HepG2 (cell line): ENCODE data around the gene USP10. TPM values are rescaled to one million over a fixed set of nuclear protein-coding genes. Genes with fewer than 3 reads are reported as not detected.
A peak's percentile ranks its signal among the peaks of the same experiment; 100 is the strongest.

Experiments
- ATAC-seq: fragments of 200-7000 bp; cut with Tn5 transposase; 3 replicates; pipeline ENCODE4 v1.9.1; 2020; ENCODE audit warnings: mild to moderate bottlenecking, moderate library complexity
- BruUV-seq: library from RNA; stranded (reverse); fragments of 400-500 nt; replicated peaks from 2 replicates; lab custom pipeline; 2021; lab: Mats Ljungman, UMichigan
- CTCF ChIA-PET: fragments of 300-600 bp; formaldehyde crosslinking; extraction: SDS; loops from one replicate; lab custom pipeline; 2021; ENCODE audit warnings: low total read pairs, inconsistent platforms, low intra/inter-chr PET ratio; lab: Yijun Ruan, JAX
- POLR2A ChIA-PET: fragments of 350-600 bp; sonication (Branson Sonifier 250); formaldehyde crosslinking; loops from one replicate; lab custom pipeline; 2020; ENCODE audit warnings: antibody characterized with exemption, inconsistent platforms; lab: Yijun Ruan, JAX
- DNase-seq: peaks from one replicate; pipeline ENCODE4 v3.0.0-alpha.2; 2015; ENCODE audit warnings: low spot score
- FAIRE-seq: peaks from 3 replicates; lab custom pipeline; 2011; peaks lifted over from hg19 to GRCh38; lab: Jason Lieb, UNC
- H2AFZ ChIP-seq: one replicate; pipeline ENCODE4 v1.6.1; 2011; ENCODE audit warnings: low read length, inconsistent platforms
- H3K27ac ChIP-seq: fragments of 300-600 bp; 3 replicates; pipeline ENCODE4 v1.8.0; 2011; ENCODE audit warnings: mixed run types, mild to moderate bottlenecking, mixed read lengths, low read length, inconsistent platforms; ENCODE audit not compliant: insufficient read depth; ENCODE audit errors: extremely low read length
- H3K27me3 ChIP-seq, 2 experiments: fragments of 200-600 bp in 1 of 2; 2 replicates in 1 of 2; 3 replicates in 1 of 2; pipeline versions ENCODE4 v1.6.0 to v1.8.0; 2011; ENCODE audit warnings: low read length in 2 of 2, mild to moderate bottlenecking in 2 of 2, moderate library complexity in 2 of 2, inconsistent platforms in 1 of 2; ENCODE audit not compliant: insufficient read depth in 2 of 2, control insufficient read depth in 1 of 2
- H3K36me3 ChIP-seq, 2 experiments: fragments of 200-600 bp in 1 of 2; replicated peaks in 1 of 2; 2 replicates in 1 of 2; 3 replicates in 1 of 2; pipeline versions ENCODE4 v1.5.1 to v1.8.0; 2011; ENCODE audit warnings: low read length in 2 of 2, inconsistent platforms in 1 of 2; ENCODE audit not compliant: insufficient read depth in 2 of 2, control insufficient read depth in 1 of 2
- H3K4me1 ChIP-seq: 2 replicates; pipeline ENCODE4 v1.5.1; 2012; ENCODE audit warnings: low read length, inconsistent platforms; ENCODE audit not compliant: insufficient read depth
- H3K4me2 ChIP-seq: 2 replicates; pipeline ENCODE4 v1.6.0; 2011; ENCODE audit warnings: low read depth, low read length, inconsistent platforms
- H3K4me3 ChIP-seq, 3 experiments: fragments of 200-600 bp in 1 of 3; sonication (generic), shearing (Covaris generic) in 1 of 3; replicated peaks in 1 of 3; 2 replicates each; pipeline ENCODE4 v1.5.1; 2011 to 2016; ENCODE audit warnings: low read length in 3 of 3, inconsistent platforms in 2 of 3, low read depth in 2 of 3, mild to moderate bottlenecking in 2 of 3, control low read depth in 1 of 3, mixed read lengths in 1 of 3; ENCODE audit not compliant: insufficient read depth in 1 of 3
- H3K79me2 ChIP-seq: one replicate; pipeline ENCODE4 v1.6.1; 2011; ENCODE audit warnings: low read length, inconsistent platforms; ENCODE audit not compliant: insufficient read depth
- H3K9ac ChIP-seq: 2 replicates; pipeline ENCODE4 v1.6.0; 2011; ENCODE audit warnings: mild to moderate bottlenecking, low read depth, low read length, inconsistent platforms; ENCODE audit not compliant: insufficient read depth
- H3K9me3 ChIP-seq: 2 replicates; pipeline ENCODE4 v1.5.1; 2012; ENCODE audit warnings: mild to moderate bottlenecking, low read length
- H4K20me1 ChIP-seq: 2 replicates; pipeline ENCODE4 v1.6.0; 2011; ENCODE audit warnings: inconsistent platforms, mild to moderate bottlenecking, low read length, moderate library complexity; ENCODE audit not compliant: insufficient read depth
- CCDC6 ChIP-seq: sonication (generic); formaldehyde crosslinking; IDR thresholded peaks from 2 replicates; pipeline ENCODE4 v1.8.1; 2022; ENCODE audit warnings: mild to moderate bottlenecking, missing genetic modification reagents, moderate library complexity
- NFE2L1 ChIP-seq: sonication (generic); formaldehyde crosslinking; IDR thresholded peaks from 2 replicates; pipeline ENCODE4 v1.4.0; 2020; ENCODE audit warnings: missing genetic modification reagents, mild to moderate bottlenecking, borderline replicate concordance
- PRPF4 ChIP-seq: fragments of 200-400 bp; formaldehyde crosslinking; IDR thresholded peaks from 2 replicates; pipeline ENCODE4 v1.6.1; 2016; ENCODE audit warnings: low read length, low read depth; ENCODE audit not compliant: poor library complexity, severe bottlenecking
- RBM22 ChIP-seq: fragments of 200-400 bp; formaldehyde crosslinking; optimal IDR thresholded peaks from 2 replicates; pipeline ENCODE3; 2017; ENCODE audit warnings: mild to moderate bottlenecking, low read length, moderate library complexity
- REL ChIP-seq: sonication (generic); formaldehyde crosslinking; conservative IDR thresholded peaks from 2 replicates; pipeline ENCODE4 v1.8.0; 2022; ENCODE audit warnings: mild to moderate bottlenecking, missing genetic modification reagents, moderate library complexity
- SRSF1 ChIP-seq: fragments of 200-400 bp; formaldehyde crosslinking; optimal IDR thresholded peaks from 2 replicates; pipeline ENCODE3; 2017; ENCODE audit warnings: mild to moderate bottlenecking, low read depth, low read length, moderate library complexity
- TGIF2 ChIP-seq: IDR thresholded peaks from 2 replicates; pipeline ENCODE4 v1.6.1; 2016; ENCODE audit warnings: control low read depth, missing compliant biosample characterization
- ZNF629 ChIP-seq: sonication (generic); formaldehyde crosslinking; conservative IDR thresholded peaks from 2 replicates; pipeline ENCODE4 v1.5.0; 2020; ENCODE audit warnings: missing genetic modification reagents
- ZNF790 ChIP-seq: sonication (generic); formaldehyde crosslinking; IDR thresholded peaks from 2 replicates; pipeline ENCODE4 v1.8.0; 2022; ENCODE audit warnings: missing genetic modification reagents, mild to moderate bottlenecking, borderline replicate concordance
- ZNF792 ChIP-seq: IDR thresholded peaks from 2 replicates; pipeline ENCODE4 v1.6.1; 2016
- WGBS: methylation state at CpG from one replicate; pipeline ENCODE4 v1.1.6; 2017; ENCODE audit warnings: low lambda C conversion rate; 5-methylcytosine and 5-hydroxymethylcytosine counted together
- in situ Hi-C: cut with HindIII; loops from 2 replicates; pipeline ENCODE4 v1.10.0; 2017; ENCODE audit warnings: low pct_unique_long_range_greater_than_20kb; ENCODE audit not compliant: extremely low pct_ligation_motif_present
- intact Hi-C: fragments of 100-400 bp; cut with micrococcal nuclease; formaldehyde crosslinking; loops from one replicate; pipeline ENCODE4 v1.10.0; 2022; ENCODE audit not compliant: unreplicated experiment
- polyA plus RNA-seq, 8 experiments: library from polyadenylated mRNA; depleted of rRNA in 3 of 8; stranded (reverse) in 7 of 8; unstranded in 1 of 8; fragments of >200 nt; fragmentation: Illumina TruSeq in 4 of 8; extraction: Trizol in 4 of 8; gene quantifications; 2 replicates each; pipeline versions ENCODE4 v1.2.1 to v1.2.3, GENCODE V29; 2011 to 2016; ENCODE audit warnings: low read depth in 4 of 8, missing spikeins in 1 of 8, mixed read lengths in 1 of 8; ENCODE audit not compliant: insufficient read depth in 1 of 8
- total RNA-seq, 5 experiments: library from RNA; depleted of rRNA; stranded (reverse); fragments of >200 nt; fragmentation: Illumina TruSeq; extraction: Trizol; gene quantifications; 2 replicates each; pipeline ENCODE4 v1.2.3, GENCODE V29; 2016; ENCODE audit warnings: low read depth in 1 of 5
- TF ChIP-seq, protein P1 (sequence below): IDR thresholded peaks from 2 replicates; pipeline ENCODE4 v1.6.1; 2018; ENCODE audit warnings: missing genetic modification reagents, mild to moderate bottlenecking, missing compliant biosample characterization

The USP10 gene
- total and polyA plus RNA-seq, 2 of the 13 experiments (the other 11 are each of a cell fraction or from before 2014, with no cell fraction given): 79.1 to 122 TPM

GRCh38 chr16:84712138-84712671 is 12.4 kb downstream of the USP10 start:
- FAIRE-seq: no peak
- TF ChIP-seq TGIF2: peak; percentile 69
- TF ChIP-seq RBM22: peak; percentile 49
- TF ChIP-seq ZNF790 (CRISPR knock-in tag): no peak
- TF ChIP-seq NFE2L1: no peak
- H3K4me1 ChIP-seq: peaks cover 73% of the 10 kb centered on the region
- no peak overlapping the region for H2AFZ ChIP-seq
- ATAC-seq: peak; percentile 20; the same call in 2 of the 3 replicates
- peaks cover 99% of the 10 kb centered on the region for H4K20me1 ChIP-seq
- H3K9me3 ChIP-seq: no peaks in the 10 kb centered on the region
- in situ Hi-C loops: no loop called here
- H3K79me2 ChIP-seq: peaks cover 100% of the 10 kb centered on the region
- intact Hi-C loops: no loop called here
- H3K9ac ChIP-seq: no peak overlapping the region
- ChIA-PET CTCF (no interaction called here), POLR2A (interaction anchor here (0.6 to 2.0 kb wide), 3 partner anchors 11 to 20 kb away, joined by 3 to 10 read pairs (median 10); no protein-coding TSS in a partner anchor)
- WGBS: 97% methylated on average over 8 of the region's 8 CpGs
- H3K36me3 ChIP-seq: peaks cover 4 to 47% of the 10 kb centered on the region in 2 experiments
- no TSS peak for BruUV-seq
- H3K4me3 ChIP-seq: no peak overlapping the region
- H3K27me3 ChIP-seq: no peaks in the 10 kb centered on the region
- no peak overlapping the region for H3K27ac ChIP-seq
- no peak for DNase-seq
- peak overlapping the region; percentile 30; the same call in 1 of the 2 replicates for H3K4me2 ChIP-seq

DNA sequence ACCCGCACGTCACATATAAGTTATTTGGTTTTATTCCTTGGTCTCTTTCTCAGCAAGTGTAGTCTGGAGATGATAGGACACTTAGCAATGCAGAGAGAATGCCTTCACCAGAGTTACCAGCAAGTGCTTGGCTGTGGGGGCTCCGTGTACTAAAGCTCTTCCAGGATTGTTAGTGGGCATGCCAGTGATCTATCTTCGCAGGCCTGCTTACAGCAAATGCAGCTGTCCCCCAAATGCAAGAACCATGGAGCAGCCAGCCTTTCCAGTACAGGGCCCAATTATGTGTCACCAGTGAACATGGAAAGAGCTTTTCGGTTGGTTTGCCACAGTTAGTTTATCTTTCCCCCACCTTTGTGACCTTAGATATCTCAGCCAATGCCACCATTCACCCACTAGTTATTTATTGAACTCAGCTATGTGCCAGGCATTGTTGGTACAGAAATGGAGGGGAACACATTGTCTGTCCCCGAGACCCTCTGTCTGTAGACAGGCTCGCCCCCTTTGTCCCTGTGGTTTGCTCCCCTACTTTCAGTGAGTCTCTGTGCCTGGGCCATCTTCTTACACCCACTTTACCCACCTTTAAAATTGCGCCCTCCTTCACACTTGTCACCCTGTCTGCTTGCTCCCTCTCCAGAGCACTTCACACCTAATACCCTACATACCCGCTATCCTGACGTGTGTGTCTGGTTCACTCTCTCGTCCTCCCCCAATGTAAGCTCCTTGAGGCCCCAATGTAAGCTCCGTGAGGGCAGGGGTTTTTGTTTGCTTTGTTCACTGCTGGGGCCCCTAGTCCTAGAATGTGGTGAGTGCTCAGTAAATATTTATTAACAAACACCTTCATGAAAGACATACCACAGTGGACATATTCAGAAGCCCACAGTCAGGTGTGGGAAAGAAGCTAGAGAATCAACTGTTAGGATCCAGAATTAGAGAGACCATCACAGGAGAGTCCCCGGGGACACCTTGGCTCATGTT is 13.3 kb downstream of the USP10 start:
- no TSS peak for BruUV-seq
- Histone ChIP-seq H3K4me1 (peaks cover 64% of the 10 kb centered on the region), H3K79me2 (peaks cover 100% of the 10 kb centered on the region), H2AFZ (no peak overlapping the region), H3K4me2 (peak overlapping the region; percentile 30), H4K20me1 (peaks cover 99% of the 10 kb centered on the region), H3K27ac (peak overlapping the region; percentile 25), H3K4me3 (0 out of 6 replicates have a peak overlapping the region, but pooled peaks of 1 of the 3 experiments have one; percentile 8), H3K9ac (no peak overlapping the region), H3K9me3 (no peaks in the 10 kb centered on the region), H3K36me3 (peaks cover 4 to 54% of the 10 kb centered on the region in 2 experiments), H3K27me3 (no peaks in the 10 kb centered on the region)
- peak; percentile 52 for ATAC-seq
- peak; percentile 65 for DNase-seq
- POLR2A ChIA-PET: interaction anchor here (0.6 to 2.0 kb wide), 4 partner anchors 12 to 41 kb away, joined by 3 to 10 read pairs (median 6); no protein-coding TSS in a partner anchor
- CTCF ChIA-PET: no interaction called here
- 70% methylated on average over 13 of the region's 13 CpGs for WGBS
- in situ Hi-C loops: no loop called here
- no peak for FAIRE-seq
- intact Hi-C loops: no loop called here
- TF ChIP-seq PRPF4 (no peak), REL (no peak), ZNF629 (CRISPR knock-in tag) (no peak), SRSF1 (no peak), ZNF792 (CRISPR knock-in tag) (no peak), CCDC6 (CRISPR knock-in tag) (0 out of 2 replicates have a peak, but pooled peaks have one; percentile 47)
- TF ChIP-seq, protein P1, sequence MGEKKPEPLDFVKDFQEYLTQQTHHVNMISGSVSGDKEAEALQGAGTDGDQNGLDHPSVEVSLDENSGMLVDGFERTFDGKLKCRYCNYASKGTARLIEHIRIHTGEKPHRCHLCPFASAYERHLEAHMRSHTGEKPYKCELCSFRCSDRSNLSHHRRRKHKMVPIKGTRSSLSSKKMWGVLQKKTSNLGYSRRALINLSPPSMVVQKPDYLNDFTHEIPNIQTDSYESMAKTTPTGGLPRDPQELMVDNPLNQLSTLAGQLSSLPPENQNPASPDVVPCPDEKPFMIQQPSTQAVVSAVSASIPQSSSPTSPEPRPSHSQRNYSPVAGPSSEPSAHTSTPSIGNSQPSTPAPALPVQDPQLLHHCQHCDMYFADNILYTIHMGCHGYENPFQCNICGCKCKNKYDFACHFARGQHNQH (CRISPR knock-in tag): no peak
